Measurements from ENCODE around the gene SLC7A4.

The SLC7A4 gene

DNA sequence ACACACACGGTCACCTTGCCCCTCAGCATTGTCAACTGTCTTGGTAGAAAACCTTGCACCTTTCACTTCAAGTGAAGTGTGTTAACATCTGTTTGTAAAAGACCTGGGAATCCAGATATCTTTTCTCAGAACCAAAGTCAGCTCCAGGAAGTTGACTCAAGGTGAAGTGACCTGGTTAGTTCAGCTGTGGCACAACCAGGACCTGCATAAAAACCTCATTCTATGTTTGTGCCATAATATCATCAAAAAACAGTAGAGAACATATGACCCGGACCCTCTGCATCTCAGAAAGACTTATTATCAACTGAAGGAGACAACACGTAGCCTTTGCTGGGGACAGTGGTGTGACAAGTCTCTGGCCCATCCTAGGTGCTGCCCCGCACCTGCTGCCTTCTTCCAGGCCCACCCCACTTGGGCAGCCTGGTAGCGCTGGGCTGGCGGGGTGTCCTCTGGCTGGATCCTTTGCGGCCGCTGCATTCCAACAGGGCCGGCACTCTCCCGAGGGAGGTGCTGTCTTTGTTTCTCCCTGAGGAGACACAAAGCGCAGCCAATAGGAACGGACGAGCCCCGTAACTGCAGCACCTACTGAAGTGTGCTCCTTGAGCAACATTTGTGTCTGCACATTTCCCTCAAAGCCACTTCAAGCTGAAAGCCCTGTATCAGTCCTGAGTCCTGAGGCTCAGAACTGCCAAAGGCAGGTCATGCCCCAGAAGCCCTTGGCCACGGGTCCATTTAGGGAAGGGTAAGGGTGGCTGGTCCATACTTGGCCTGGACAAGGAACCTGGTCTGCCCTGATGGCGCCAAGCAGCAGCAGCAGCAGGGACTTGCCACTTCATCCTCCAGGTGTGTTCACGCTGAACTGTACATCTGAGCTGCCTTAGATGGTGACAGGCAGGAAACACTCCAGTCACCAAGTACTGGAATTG is 38.6 kb upstream of the SLC7A4 start:
- Histone ChIP-seq H3K27ac (no peak overlapping the region), H3K4me3 (ENCODE audit: low read depth in 1 of 2, low read length in 1 of 2) (no peak overlapping the region)

DNA sequence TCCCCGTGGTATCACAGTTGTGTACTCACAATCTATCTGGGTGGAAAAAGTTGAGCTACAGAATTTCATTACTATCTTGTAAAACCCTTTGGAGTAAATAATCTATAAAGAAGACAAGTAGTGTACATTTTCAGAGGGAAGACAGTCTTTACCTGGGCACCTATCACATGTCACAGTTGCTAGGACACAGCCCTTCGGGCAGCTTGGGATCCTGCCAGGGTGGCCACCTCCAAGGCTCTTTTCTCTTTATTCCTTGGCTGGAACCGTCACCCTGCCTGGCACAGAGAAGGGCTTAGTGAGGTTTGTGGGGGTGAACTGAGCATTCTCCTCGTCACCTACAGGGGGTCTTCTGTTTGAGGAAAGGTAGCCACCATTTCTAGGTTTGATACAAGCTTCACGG is 37.0 kb upstream of the SLC7A4 start:
- peaks cover 10% of the 10 kb centered on the region for H3K27me3 ChIP-seq
- no peaks in the 10 kb centered on the region for H3K36me3 ChIP-seq
- no peak overlapping the region for H3K4me3 ChIP-seq (ENCODE audit: low read depth in 1 of 2, low read length in 1 of 2)
- no peaks in the 10 kb centered on the region for H3K9me3 ChIP-seq
- no peaks in the 10 kb centered on the region for H3K4me1 ChIP-seq (ENCODE audit: control insufficient read depth in 1 of 2, insufficient read depth in 1 of 2, low read depth in 1 of 2, low read length in 1 of 2)
- no peak overlapping the region for H3K27ac ChIP-seq
- TF ChIP-seq, protein P1, sequence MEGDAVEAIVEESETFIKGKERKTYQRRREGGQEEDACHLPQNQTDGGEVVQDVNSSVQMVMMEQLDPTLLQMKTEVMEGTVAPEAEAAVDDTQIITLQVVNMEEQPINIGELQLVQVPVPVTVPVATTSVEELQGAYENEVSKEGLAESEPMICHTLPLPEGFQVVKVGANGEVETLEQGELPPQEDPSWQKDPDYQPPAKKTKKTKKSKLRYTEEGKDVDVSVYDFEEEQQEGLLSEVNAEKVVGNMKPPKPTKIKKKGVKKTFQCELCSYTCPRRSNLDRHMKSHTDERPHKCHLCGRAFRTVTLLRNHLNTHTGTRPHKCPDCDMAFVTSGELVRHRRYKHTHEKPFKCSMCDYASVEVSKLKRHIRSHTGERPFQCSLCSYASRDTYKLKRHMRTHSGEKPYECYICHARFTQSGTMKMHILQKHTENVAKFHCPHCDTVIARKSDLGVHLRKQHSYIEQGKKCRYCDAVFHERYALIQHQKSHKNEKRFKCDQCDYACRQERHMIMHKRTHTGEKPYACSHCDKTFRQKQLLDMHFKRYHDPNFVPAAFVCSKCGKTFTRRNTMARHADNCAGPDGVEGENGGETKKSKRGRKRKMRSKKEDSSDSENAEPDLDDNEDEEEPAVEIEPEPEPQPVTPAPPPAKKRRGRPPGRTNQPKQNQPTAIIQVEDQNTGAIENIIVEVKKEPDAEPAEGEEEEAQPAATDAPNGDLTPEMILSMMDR (IDR thresholded peaks at IDR 0.05) = no peak

More for the DNA sequence above, 38.6 kb upstream of the SLC7A4 start:
- no peaks in the 10 kb centered on the region for H3K36me3 ChIP-seq
- no peaks in the 10 kb centered on the region for H3K9me3 ChIP-seq
- TF ChIP-seq, protein P1 (IDR thresholded peaks at IDR 0.05) = no peak
- H3K27me3 ChIP-seq = peaks cover 1% of the 10 kb centered on the region
- H3K4me1 ChIP-seq (ENCODE audit: control insufficient read depth in 1 of 2, insufficient read depth in 1 of 2, low read depth in 1 of 2, low read length in 1 of 2) = no peaks in the 10 kb centered on the region

DNA sequence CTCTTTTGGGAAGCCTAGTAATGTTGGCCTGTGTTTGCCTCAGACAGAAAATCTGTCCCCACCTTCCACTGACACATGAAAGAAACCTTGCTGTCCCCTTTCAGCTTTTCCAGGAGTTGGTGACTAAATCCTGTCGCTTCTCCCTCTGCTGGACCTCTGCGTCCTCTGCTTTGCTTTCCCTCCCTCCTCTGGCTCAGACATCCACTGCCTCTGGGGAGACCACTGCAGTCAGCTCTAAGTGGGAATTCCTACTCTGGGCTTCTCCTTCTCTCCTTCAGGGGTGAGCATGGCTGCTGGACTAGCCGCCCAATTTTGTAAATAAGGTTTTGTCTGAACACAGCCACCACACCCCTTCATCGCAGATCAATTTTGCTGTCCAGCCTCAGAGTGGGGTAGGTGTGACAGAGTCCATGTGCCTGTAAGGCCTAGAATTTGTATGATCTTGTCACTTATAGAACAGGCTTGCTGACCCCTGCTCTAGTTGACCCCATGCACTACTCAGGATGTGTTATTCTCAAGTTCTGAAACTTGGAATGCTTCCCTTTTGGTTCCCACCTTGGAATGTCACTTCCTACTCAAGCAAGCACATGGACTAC is 36.4 kb upstream of the SLC7A4 start:
- no peaks in the 10 kb centered on the region for H3K4me1 ChIP-seq (ENCODE audit: control insufficient read depth in 1 of 2, insufficient read depth in 1 of 2, low read depth in 1 of 2, low read length in 1 of 2)
- TF ChIP-seq, protein P1 (IDR thresholded peaks at IDR 0.05) = no peak
- no peaks in the 10 kb centered on the region for H3K9me3 ChIP-seq
- H3K27me3 ChIP-seq = peaks cover 11% of the 10 kb centered on the region
- no peak overlapping the region for H3K4me3 ChIP-seq (ENCODE audit: low read depth in 1 of 2, low read length in 1 of 2)
- no peaks in the 10 kb centered on the region for H3K36me3 ChIP-seq
- H3K27ac ChIP-seq = no peak overlapping the region

DNA sequence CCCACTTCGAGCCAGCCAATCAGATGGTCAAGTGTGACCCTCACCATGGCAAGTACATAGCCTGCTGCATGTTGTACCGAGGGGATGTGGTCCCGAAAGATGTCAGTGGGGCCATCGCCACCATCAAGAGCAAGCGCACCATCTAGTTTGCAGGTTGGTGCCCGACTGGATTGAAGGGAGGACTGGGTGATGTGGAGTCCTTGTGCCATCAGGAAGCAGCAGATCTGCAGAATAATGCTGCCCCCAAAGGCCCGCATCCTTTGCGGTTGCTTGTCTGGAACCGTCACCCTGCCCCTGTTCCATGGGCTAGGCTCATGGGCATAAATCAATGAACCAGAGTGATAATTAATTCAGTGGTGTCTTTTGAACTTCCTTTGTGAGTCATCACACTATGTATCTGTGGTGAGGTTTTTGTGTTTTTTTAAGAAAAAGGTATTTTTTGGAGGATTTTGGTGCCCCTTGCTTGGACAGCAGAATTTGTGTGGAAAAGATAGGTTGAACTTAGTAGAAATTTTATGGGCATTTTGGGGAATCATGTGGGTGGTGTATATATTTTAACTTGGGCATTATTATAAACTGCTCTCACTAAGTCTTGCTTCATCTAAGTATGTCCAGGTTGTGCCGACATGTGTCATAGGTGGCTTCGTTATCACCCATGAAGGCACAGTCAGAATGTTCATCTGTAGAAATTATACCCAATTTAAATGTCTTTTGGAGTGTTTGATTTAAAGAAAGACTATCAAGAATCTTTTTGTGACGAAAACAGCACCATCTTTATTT is 35.7 kb upstream of the SLC7A4 start:
- no peaks in the 10 kb centered on the region for H3K9me3 ChIP-seq
- no peaks in the 10 kb centered on the region for H3K36me3 ChIP-seq
- no peak overlapping the region for H3K4me3 ChIP-seq (ENCODE audit: low read depth in 1 of 2, low read length in 1 of 2)
- H3K27me3 ChIP-seq = peaks cover 11% of the 10 kb centered on the region
- H3K4me1 ChIP-seq (ENCODE audit: control insufficient read depth in 1 of 2, insufficient read depth in 1 of 2, low read depth in 1 of 2, low read length in 1 of 2) = no peaks in the 10 kb centered on the region
- no peak overlapping the region for H3K27ac ChIP-seq
- TF ChIP-seq, protein P1 (IDR thresholded peaks at IDR 0.05) = no peak

DNA sequence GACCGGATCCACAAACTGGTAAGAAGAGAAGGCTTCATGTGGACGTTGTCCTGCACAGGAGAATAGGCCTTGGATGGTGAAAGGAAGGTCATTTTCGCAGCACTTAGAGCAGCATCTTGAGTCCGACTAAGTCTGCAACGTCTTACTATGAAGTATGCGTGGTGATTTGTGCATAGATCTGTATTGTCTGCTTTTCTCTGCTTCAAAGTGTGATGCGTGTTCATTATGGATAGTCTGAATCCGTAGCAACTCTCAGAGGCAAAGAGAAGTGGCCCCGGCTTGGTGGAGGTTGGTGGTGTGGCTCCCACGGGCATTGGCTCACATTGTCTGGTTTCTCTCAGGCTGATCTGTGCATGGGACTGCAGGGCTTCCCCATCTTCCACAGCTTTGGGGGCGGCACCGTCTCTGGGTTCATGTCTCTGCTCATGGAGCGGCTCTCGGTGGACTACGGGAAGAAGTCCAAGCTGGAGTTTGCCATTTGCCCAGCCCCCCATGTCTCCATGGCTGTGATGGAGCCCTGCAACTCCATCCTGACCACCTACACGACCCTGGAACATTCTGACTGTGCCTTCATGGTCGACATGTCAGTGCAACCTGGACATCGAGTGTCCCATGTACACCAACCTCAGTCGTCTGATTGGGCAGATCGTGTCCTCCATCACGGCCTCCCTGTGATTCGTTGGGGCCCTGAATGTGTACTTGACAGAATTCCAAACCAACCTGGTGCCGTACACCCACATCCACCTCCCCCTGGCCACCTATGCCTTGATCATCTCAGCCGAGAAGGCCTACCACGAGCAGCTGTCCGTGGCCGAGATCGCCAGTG is 34.9 kb upstream of the SLC7A4 start:
- Histone ChIP-seq H3K27me3 (peaks cover 11% of the 10 kb centered on the region), H3K4me1 (ENCODE audit: control insufficient read depth in 1 of 2, insufficient read depth in 1 of 2, low read depth in 1 of 2, low read length in 1 of 2) (no peaks in the 10 kb centered on the region), H3K4me3 (ENCODE audit: low read depth in 1 of 2, low read length in 1 of 2) (no peak overlapping the region), H3K36me3 (no peaks in the 10 kb centered on the region), H3K9me3 (no peaks in the 10 kb centered on the region), H3K27ac (no peak overlapping the region)
- TF ChIP-seq, protein P1 (IDR thresholded peaks at IDR 0.05) = no peak
